ENCODE measurements around the gene KCNC1. TPM values are rescaled to one million over a fixed set of nuclear protein-coding genes. Genes with fewer than 3 reads are reported as not detected.

Gene KCNC1
- total RNA-seq, 1 donor, result not detected

DNA sequence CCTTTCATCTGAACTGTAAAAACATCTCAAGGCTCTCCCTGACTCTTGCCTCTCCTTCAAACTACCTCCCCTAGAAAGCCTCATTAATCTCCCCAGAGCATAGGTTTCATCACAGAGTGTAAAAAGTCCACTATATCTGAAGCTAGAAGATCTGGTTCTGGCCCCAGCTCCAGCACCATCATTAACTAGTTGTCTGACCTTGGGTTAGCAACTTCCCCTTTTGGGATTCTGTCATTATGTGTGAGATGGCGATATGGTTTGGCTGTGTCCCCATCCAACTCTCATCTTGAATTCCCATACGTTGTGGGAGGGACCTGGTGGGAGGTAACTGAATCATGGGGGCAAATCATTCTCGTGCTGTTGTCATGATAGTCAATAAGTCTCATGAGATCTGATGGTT, 97.3 kb downstream of the KCNC1 start:
- no peak for DNase-seq (ENCODE audit: low read depth)
- TF ChIP-seq, protein P1, sequence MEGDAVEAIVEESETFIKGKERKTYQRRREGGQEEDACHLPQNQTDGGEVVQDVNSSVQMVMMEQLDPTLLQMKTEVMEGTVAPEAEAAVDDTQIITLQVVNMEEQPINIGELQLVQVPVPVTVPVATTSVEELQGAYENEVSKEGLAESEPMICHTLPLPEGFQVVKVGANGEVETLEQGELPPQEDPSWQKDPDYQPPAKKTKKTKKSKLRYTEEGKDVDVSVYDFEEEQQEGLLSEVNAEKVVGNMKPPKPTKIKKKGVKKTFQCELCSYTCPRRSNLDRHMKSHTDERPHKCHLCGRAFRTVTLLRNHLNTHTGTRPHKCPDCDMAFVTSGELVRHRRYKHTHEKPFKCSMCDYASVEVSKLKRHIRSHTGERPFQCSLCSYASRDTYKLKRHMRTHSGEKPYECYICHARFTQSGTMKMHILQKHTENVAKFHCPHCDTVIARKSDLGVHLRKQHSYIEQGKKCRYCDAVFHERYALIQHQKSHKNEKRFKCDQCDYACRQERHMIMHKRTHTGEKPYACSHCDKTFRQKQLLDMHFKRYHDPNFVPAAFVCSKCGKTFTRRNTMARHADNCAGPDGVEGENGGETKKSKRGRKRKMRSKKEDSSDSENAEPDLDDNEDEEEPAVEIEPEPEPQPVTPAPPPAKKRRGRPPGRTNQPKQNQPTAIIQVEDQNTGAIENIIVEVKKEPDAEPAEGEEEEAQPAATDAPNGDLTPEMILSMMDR (IDR thresholded peaks at IDR 0.05; ENCODE audit: insufficient read depth, low read depth, low read length), result no peak
- H3K4me3 ChIP-seq (ENCODE audit: low read depth, low read length), result no peak overlapping the region

Other genes starting within 250 kb of the KCNC1 start
- not detected in 2 replicates for gene USH1C, start 190.4 kb upstream of the KCNC1 start, total RNA-seq
- gene OTOG, start 187.5 kb upstream of the KCNC1 start, total RNA-seq, result not detected in 2 replicates
- gene MYOD1, start 15.2 kb upstream of the KCNC1 start, total RNA-seq, result under 0.01 TPM in 1 of 2 replicates, not detected in the other